ENCODE results near the gene TRAPPC8. TPM values are rescaled to one million over a fixed set of nuclear protein-coding genes. Genes with fewer than 3 reads are reported as not detected.
"Not testable (repeated sequence)": the region's sequence is repeated elsewhere in the genome, so short reads cannot be mapped to it uniquely, and the experiment has no call there.

TRAPPC8 gene
- total and polyA plus RNA-seq, 10 of the 15 experiments (the other 5 are each of a cell fraction or from before 2014, with no cell fraction given): 13.0 to 75.4 (median 24.8) TPM

- Histone ChIP-seq H3K79me2 (ENCODE audit: control insufficient read depth, insufficient read depth, low read length) (no peaks in the 10 kb centered on the region), H3K9ac (ENCODE audit: control insufficient read depth, insufficient read depth, low read length) (no peak overlapping the region), H3K36me3 (ENCODE audit: control insufficient read depth in 2 of 2, insufficient read depth in 2 of 2, low read length in 1 of 2) (peaks cover 0 to 9% of the 10 kb centered on the region in 2 experiments; a peak in 2 of 4 replicates), H3K4me1 (ENCODE audit: control insufficient read depth, insufficient read depth, low read length) (no peaks in the 10 kb centered on the region), H3K27ac (ENCODE audit: control insufficient read depth, insufficient read depth) (no peak overlapping the region), H4K20me1 (ENCODE audit: control insufficient read depth, insufficient read depth) (no peaks in the 10 kb centered on the region), H3K9me3 (replicated peaks; ENCODE audit: control insufficient read depth, insufficient read depth, low read length) (no peaks in the 10 kb centered on the region), H3K27me3 (replicated peaks in 1 of 2; ENCODE audit: control insufficient read depth in 2 of 2, insufficient read depth in 2 of 2, low read length in 1 of 2) (no peaks in the 10 kb centered on the region), H3K4me2 (ENCODE audit: control insufficient read depth, insufficient read depth) (no peak overlapping the region), H3K4me3 (no peak overlapping the region), H2AFZ (ENCODE audit: control insufficient read depth, low read depth, low read length) (no peak overlapping the region)
- in situ Hi-C loops (cut with MboI) (no loop called here), intact Hi-C loops (cut with micrococcal nuclease; ENCODE audit: unreplicated experiment) (no loop called here)
- DNase-seq (ENCODE audit: low read depth, low spot score) (no peak), ATAC-seq (no peak), FAIRE-seq (no peak)
- SMC1A ChIA-PET (ENCODE audit: uncharacterized antibody, unreplicated experiment): no interaction called here
- RAD21 ChIA-PET (ENCODE audit: unreplicated experiment): no interaction called here
- POLR2A ChIA-PET: no interaction called here
- CTCF ChIA-PET: no interaction called here
- TF ChIP-seq ZSCAN29 (IDR thresholded peaks at IDR 0.05) (no peak), ZNF622 (IDR thresholded peaks at IDR 0.05) (no peak), SUZ12 (IDR thresholded peaks at IDR 0.05; ENCODE audit: unreplicated experiment) (no peak), MYC (IDR thresholded peaks at IDR 0.05; ENCODE audit: insufficient read depth, insufficient read length, insufficient replicate concordance, low read length, severe bottlenecking) (no peak), E2F4 (IDR thresholded peaks at IDR 0.05; ENCODE audit: low read depth, low read length) (no peak), MYB (IDR thresholded peaks at IDR 0.05; ENCODE audit: borderline replicate concordance, low read depth, low read length) (no peak), ATF3 (IDR thresholded peaks at IDR 0.05; ENCODE audit: borderline replicate concordance, extremely low read depth, low read depth, low read length) (no peak), ZBTB4 (CRISPR knock-in tag; IDR thresholded peaks at IDR 0.05) (no peak), SUPT20H (IDR thresholded peaks at IDR 0.05; ENCODE audit: borderline replicate concordance, control insufficient read depth, low read depth, low read length) (no peak), RB1 (IDR thresholded peaks at IDR 0.05; ENCODE audit: borderline replicate concordance) (no peak), ZNF384 (IDR thresholded peaks at IDR 0.05; ENCODE audit: borderline replicate concordance, low read depth, low read length) (no peak), EED (IDR thresholded peaks at IDR 0.05; ENCODE audit: low read depth) (no peak), TBL1XR1 (IDR thresholded peaks at IDR 0.05; ENCODE audit: low read depth, low read length) (no peak), ASH2L (IDR thresholded peaks at IDR 0.05; ENCODE audit: borderline replicate concordance, low read depth) (no peak), RAD51 (IDR thresholded peaks at IDR 0.05) (no peak), SMAD5 (IDR thresholded peaks at IDR 0.05; ENCODE audit: low read depth) (no peak)
- no TSS peak for BruUV-seq (replicated peaks)
Observed at GRCh38 chr18:31901063-31901462, 41.9 kb downstream of the TRAPPC8 start.

- POLR2A ChIA-PET: interaction anchor here (0.6 kb wide), 1 partner anchor 30 kb away, joined by 3 read pairs; no protein-coding TSS in a partner anchor
- H2AFZ ChIP-seq (ENCODE audit: control insufficient read depth, low read depth, low read length); BruUV-seq (replicated peaks); H3K4me2 ChIP-seq (ENCODE audit: control insufficient read depth, insufficient read depth); DNase-seq (ENCODE audit: low read depth, low spot score); H3K27me3 ChIP-seq (replicated peaks in 1 of 2; ENCODE audit: control insufficient read depth in 2 of 2, insufficient read depth in 2 of 2, low read length in 1 of 2); FAIRE-seq; H4K20me1 ChIP-seq (ENCODE audit: control insufficient read depth, insufficient read depth); H3K9ac ChIP-seq (ENCODE audit: control insufficient read depth, insufficient read depth, low read length); ATAC-seq; H3K4me3 ChIP-seq; H3K27ac ChIP-seq (ENCODE audit: control insufficient read depth, insufficient read depth); H3K4me1 ChIP-seq (ENCODE audit: control insufficient read depth, insufficient read depth, low read length); H3K36me3 ChIP-seq (ENCODE audit: control insufficient read depth in 2 of 2, insufficient read depth in 2 of 2, low read length in 1 of 2); in situ Hi-C loops (cut with MboI); intact Hi-C loops (cut with micrococcal nuclease; ENCODE audit: unreplicated experiment); CTCF ChIA-PET; SMC1A ChIA-PET (ENCODE audit: uncharacterized antibody, unreplicated experiment); H3K79me2 ChIP-seq (ENCODE audit: control insufficient read depth, insufficient read depth, low read length); RAD21 ChIA-PET (ENCODE audit: unreplicated experiment); H3K9me3 ChIP-seq (replicated peaks; ENCODE audit: control insufficient read depth, insufficient read depth, low read length): not testable (repeated sequence)
- 100% methylated on average over 7 of the region's 7 CpGs for WGBS (ENCODE audit: insufficient coverage, insufficient replicate concordance, low lambda C conversion rate, missing lambda C conversion rate)
Observed at GRCh38 chr18:31899771-31900170, 43.2 kb downstream of the TRAPPC8 start.
